Endodermal cell (in vitro differentiated cells): Measurements from ENCODE around the gene RNPS1. TPM values are rescaled to one million over a fixed set of nuclear protein-coding genes. Genes with fewer than 3 reads are reported as not detected.
A peak's percentile ranks its signal among the peaks of the same experiment; 100 is the strongest.
"Not testable (repeated sequence)": the region's sequence is repeated elsewhere in the genome, so short reads cannot be mapped to it uniquely, and the experiment has no call there.

Experiments used
- DNase-seq: peaks from one replicate; pipeline ENCODE4 v3.0.0-alpha.2; 2017
- H3K27ac ChIP-seq: 2 replicates; pipeline ENCODE4 v1.5.1; 2013; ENCODE audit warnings: mild to moderate bottlenecking, low read depth, low read length, moderate library complexity
- H3K27me3 ChIP-seq: 2 replicates; pipeline ENCODE4 v1.6.1; 2013; ENCODE audit warnings: mild to moderate bottlenecking, low read length, moderate library complexity; ENCODE audit not compliant: insufficient read depth, control insufficient read depth, poor library complexity, severe bottlenecking
- H3K36me3 ChIP-seq: 2 replicates; pipeline ENCODE4 v1.7.0; 2013; ENCODE audit warnings: mild to moderate bottlenecking, low read length, moderate library complexity; ENCODE audit not compliant: control insufficient read depth, insufficient read depth
- H3K4me1 ChIP-seq: one replicate; pipeline ENCODE4 v1.7.0; 2013; ENCODE audit warnings: low read length; ENCODE audit not compliant: control insufficient read depth, insufficient read depth
- H3K4me3 ChIP-seq: 2 replicates; pipeline ENCODE4 v1.5.1; 2013; ENCODE audit warnings: mild to moderate bottlenecking, low read length, moderate library complexity
- H3K9ac ChIP-seq: 2 replicates; pipeline ENCODE4 v1.6.1; 2013; ENCODE audit warnings: mild to moderate bottlenecking, low read length, moderate library complexity; ENCODE audit not compliant: poor library complexity, severe bottlenecking; ENCODE audit errors: extremely low read depth
- H3K9me3 ChIP-seq: 2 replicates; pipeline ENCODE4 v1.6.1; 2013; ENCODE audit warnings: mild to moderate bottlenecking, low read length, moderate library complexity; ENCODE audit not compliant: control insufficient read depth
- H3K27ac Mint-ChIP-seq: 2 replicates; pipeline ENCODE4 v1.8.0; 2020; ENCODE audit warnings: mixed read lengths
- H3K27me3 Mint-ChIP-seq: 2 replicates; pipeline ENCODE4 v1.8.0; 2021; ENCODE audit warnings: mild to moderate bottlenecking, mixed read lengths; ENCODE audit not compliant: insufficient read depth
- H3K36me3 Mint-ChIP-seq: 2 replicates; pipeline ENCODE4 v1.8.0; 2020; ENCODE audit warnings: low read depth, mixed read lengths
- H3K4me1 Mint-ChIP-seq: 2 replicates; pipeline ENCODE4 v1.8.0; 2020; ENCODE audit warnings: mixed read lengths
- H3K4me3 Mint-ChIP-seq: 2 replicates; pipeline ENCODE4 v1.8.0; 2020; ENCODE audit warnings: mild to moderate bottlenecking, moderate library complexity, mixed read lengths
- H3K9me3 Mint-ChIP-seq: 2 replicates; pipeline ENCODE4 v1.8.0; 2020; ENCODE audit warnings: mild to moderate bottlenecking, mixed read lengths
- CTCF ChIP-seq: fragments of 200-600 bp; sonication (generic); conservative IDR thresholded peaks from 2 replicates; pipeline ENCODE4 v1.5.0; 2021; ENCODE audit warnings: antibody characterized with exemption, mild to moderate bottlenecking
- WGBS, 2 experiments: methylation state at CpG; one replicate each; pipeline versions ENCODE4 v1.1.5 to v1.1.7; 2013; ENCODE audit warnings: missing lambda C conversion rate in 2 of 2, mixed read lengths in 1 of 2; ENCODE audit not compliant: insufficient coverage in 1 of 2, insufficient read length in 1 of 2; 5-methylcytosine and 5-hydroxymethylcytosine counted together
- total RNA-seq, 2 donors: library from RNA; stranded (reverse); fragmentation: NEBNext Ultra II Directional in 1 of 2; extraction: Animal tissue kit (Norgen Biotek cat#: 25700) in 1 of 2; gene quantifications; 2 replicates in 1 of 2; 3 replicates in 1 of 2; pipeline ENCODE4 v1.2.1, GENCODE V29; 2021

The RNPS1 gene
- total RNA-seq, 2 donors from 2014 or later: 273 to 289 TPM

DNA sequence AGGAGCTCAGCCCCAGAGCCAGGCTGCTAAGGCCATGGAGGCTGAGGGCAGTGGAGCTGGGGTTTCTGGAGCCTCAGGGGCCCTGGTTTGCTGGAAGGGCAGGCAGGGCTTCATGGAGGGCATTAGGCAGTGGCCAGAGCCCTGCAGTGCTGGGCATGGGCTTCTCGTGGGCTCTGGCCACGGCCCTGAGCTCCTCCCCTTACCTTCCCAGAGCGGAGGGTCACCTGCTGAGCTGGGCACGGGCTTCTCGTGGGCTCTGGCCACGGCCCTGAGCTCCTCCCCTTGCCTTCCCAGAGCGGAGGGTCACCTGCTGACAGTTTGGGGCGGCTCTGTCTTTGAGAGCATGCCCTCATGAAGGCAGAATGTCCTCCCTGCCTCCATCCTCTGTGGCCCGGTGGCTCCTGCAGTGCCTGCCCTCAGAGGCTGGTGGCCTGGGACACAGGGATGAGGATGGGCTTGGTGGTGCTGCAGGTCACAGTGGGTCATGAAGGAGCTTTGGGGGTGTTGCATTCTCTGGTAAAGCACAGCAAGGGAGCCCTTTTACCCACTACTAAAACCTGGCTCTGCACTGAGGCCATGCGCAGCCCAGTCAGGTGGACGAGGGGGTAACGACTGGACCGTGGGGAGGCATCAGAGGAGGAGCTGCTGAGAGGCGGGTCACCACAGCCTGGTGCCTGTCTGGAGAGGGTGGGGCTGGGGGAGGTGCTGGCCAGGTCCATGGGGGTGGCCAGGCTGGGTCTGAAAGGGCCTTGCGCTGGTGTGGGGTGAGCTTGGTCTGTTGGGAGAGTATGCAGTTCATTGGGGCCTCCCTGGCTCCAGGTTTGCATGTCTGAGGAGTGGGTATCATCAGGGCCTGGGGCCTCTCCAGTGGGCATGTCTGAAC is 2.9 kb upstream of the RNPS1 start:
- TF ChIP-seq CTCF: no peak
- H3K4me3 ChIP-seq: no peak overlapping the region
- Mint-ChIP-seq H3K4me1 (peaks cover 14% of the 10 kb centered on the region), H3K27me3 (peaks cover 2% of the 10 kb centered on the region), H3K4me3 (no peak overlapping the region), H3K27ac (no peak overlapping the region), H3K36me3 (peaks cover 16% of the 10 kb centered on the region), H3K9me3 (no peaks in the 10 kb centered on the region)
- DNase-seq: peak; percentile 41
- no peak overlapping the region for H3K27ac ChIP-seq
- no peaks in the 10 kb centered on the region for H3K27me3 ChIP-seq
- H3K9me3 ChIP-seq: no peaks in the 10 kb centered on the region
- no peaks in the 10 kb centered on the region for H3K36me3 ChIP-seq
- peaks cover 5% of the 10 kb centered on the region for H3K4me1 ChIP-seq
- H3K9ac ChIP-seq: no peak overlapping the region
- 83 to 86% methylated on average over 9 to 15 of the region's 15 CpGs for WGBS, 2 experiments

DNA sequence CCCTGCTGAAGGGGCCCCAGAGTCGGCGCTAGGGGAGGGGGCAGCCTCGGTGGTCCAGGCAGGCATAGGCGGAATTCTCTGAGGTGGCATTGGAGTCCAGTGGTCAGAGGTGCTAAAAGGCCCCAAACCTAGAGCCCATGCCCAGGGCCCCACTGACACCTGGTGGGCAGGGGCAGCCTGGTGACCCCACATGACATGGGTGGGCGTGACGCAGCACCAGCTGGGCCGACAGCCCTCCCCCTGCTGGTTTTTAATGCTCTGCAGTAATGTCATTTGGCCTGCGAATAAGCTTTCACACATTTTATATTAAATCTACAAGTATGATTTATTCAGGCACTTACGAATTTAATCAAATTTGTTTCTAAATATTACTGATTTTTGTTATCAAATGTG is 2.1 kb upstream of the RNPS1 start:
- no peak overlapping the region for H3K27ac ChIP-seq
- H3K9me3 ChIP-seq: no peaks in the 10 kb centered on the region
- H3K4me1 ChIP-seq: peaks cover 5% of the 10 kb centered on the region
- no peak overlapping the region for H3K4me3 ChIP-seq
- H3K27me3 ChIP-seq: no peaks in the 10 kb centered on the region
- 89 to 93% methylated on average over 8 to 9 of the region's 9 CpGs for WGBS, 2 experiments
- Mint-ChIP-seq H3K4me1 (peaks cover 18% of the 10 kb centered on the region), H3K27me3 (no peaks in the 10 kb centered on the region), H3K36me3 (peaks cover 19% of the 10 kb centered on the region), H3K9me3 (no peaks in the 10 kb centered on the region), H3K4me3 (peak overlapping the region; percentile 88), H3K27ac (no peak overlapping the region)
- H3K9ac ChIP-seq: no peak overlapping the region
- no peak for DNase-seq
- H3K36me3 ChIP-seq: peaks cover 2% of the 10 kb centered on the region
- TF ChIP-seq CTCF: no peak

DNA sequence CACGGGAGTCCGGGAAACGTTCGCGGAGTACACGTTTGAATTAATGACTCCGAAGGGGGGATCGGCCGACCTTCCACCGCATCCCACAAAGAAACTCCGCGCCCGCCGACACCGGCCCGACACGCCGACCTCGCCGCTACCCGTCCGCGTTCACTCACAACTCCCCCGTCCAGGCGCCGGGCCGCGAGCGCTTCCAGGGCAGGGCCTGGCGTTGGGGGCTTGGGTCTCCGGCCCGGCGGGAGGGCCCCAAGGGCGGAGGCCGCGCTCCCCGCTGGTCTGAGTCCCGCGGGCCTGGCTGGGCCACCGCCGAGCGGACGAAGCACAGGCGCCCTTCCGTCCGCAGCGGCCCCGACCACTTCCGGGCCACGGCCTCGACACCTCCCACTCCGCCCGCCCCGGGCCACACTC is 417 bp downstream of the RNPS1 start:
- H3K27me3 ChIP-seq, H3K4me1 ChIP-seq, H3K9me3 Mint-ChIP-seq, H3K27me3 Mint-ChIP-seq, H3K9me3 ChIP-seq, DNase-seq: not testable (repeated sequence)
- Histone ChIP-seq H3K36me3 (peaks cover 27% of the 10 kb centered on the region), H3K4me3 (peak overlapping the region; percentile 93), H3K9ac (peak overlapping the region; percentile 93), H3K27ac (peak overlapping the region; percentile 99)
- H3K4me3 Mint-ChIP-seq: peak overlapping the region; percentile 88
- peaks cover 37% of the 10 kb centered on the region for H3K36me3 Mint-ChIP-seq
- H3K4me1 Mint-ChIP-seq: peaks cover 24% of the 10 kb centered on the region
- WGBS, 2 experiments: 0% methylated on average over 11 to 54 of the region's 54 CpGs
- H3K27ac Mint-ChIP-seq: peak overlapping the region; percentile 99

- H3K4me3 ChIP-seq: peak overlapping the region; percentile 93
- not testable (repeated sequence) for H3K27me3 Mint-ChIP-seq, H3K27ac ChIP-seq, H3K27me3 ChIP-seq, H3K4me1 ChIP-seq, H3K9me3 Mint-ChIP-seq, H3K9me3 ChIP-seq
- H3K27ac Mint-ChIP-seq: peak overlapping the region; percentile 95
- peaks cover 34% of the 10 kb centered on the region for H3K36me3 ChIP-seq
- H3K4me1 Mint-ChIP-seq: peaks cover 24% of the 10 kb centered on the region
- DNase-seq: peak; percentile 44
- 5% methylated on average over 3 of the region's 12 CpGs; no CpG with 5 or more reads in 1 of the 2 experiments for WGBS, 2 experiments
- peaks cover 43% of the 10 kb centered on the region for H3K36me3 Mint-ChIP-seq
- H3K9ac ChIP-seq: peak overlapping the region; percentile 93
- H3K4me3 Mint-ChIP-seq: peak overlapping the region; percentile 88
Observed at GRCh38 chr16:2266887-2267286, 1.0 kb downstream of the RNPS1 start.
